HT-29 (cell line): ENCODE results near the gene DPH5. TPM values are rescaled to one million over a fixed set of nuclear protein-coding genes. Genes with fewer than 3 reads are reported as not detected.
"Not testable (repeated sequence)": the region's sequence is repeated elsewhere in the genome, so short reads cannot be mapped to it uniquely, and the experiment has no call there.

Experiments
- DNase-seq: peaks from one replicate; pipeline ENCODE4 v3.0.0-alpha.2; 2015; ENCODE audit warnings: low spot score
- total RNA-seq: library from RNA; depleted of rRNA; stranded (reverse); fragments of >200 nt; shearing (Covaris generic); gene quantifications from 2 replicates; pipeline ENCODE4 v1.2.3, GENCODE V29; 2014

The DPH5 gene
- total RNA-seq, 1 experiment from 2014 or later = 9.5 TPM

DNA sequence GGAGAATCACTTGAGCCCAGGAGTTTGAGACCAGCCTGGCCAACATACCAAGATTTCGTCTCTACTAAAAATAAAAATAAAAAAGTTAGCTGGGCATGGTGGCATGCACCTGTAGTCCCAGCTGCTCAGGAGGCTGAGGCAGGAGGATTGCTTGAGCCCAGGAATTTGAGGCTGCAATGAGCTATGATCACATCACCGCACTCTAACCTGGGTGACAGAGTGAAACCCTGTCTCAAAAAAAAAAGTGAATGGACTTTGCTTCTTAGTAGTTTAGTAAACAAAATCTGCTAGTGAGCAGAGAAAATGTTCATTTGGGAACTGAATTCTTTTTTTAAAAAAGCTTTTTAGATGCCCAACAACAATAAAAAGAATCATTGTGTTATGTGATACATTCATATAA is 6.5 kb upstream of the DPH5 start:
- DNase-seq = not testable (repeated sequence)

DNA sequence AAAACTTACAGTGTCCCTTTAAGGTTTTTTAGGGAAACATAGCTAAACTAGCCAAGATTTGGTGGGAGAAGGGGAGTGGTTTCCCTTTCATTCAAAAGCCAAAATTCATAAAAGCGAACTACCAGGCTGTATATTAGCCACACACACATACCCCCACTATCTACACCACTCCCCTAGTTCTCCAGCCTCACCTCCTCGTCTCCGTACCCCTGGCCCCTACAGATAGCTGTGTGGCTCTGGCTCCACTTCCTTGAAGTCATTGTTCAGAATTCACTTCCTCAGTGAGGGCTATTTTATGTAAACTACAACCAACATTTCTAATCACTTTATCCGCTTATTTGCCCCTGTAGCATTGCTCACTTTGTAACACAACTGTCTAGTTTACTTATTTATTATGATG is 5.3 kb upstream of the DPH5 start:
- DNase-seq = no peak

DNA sequence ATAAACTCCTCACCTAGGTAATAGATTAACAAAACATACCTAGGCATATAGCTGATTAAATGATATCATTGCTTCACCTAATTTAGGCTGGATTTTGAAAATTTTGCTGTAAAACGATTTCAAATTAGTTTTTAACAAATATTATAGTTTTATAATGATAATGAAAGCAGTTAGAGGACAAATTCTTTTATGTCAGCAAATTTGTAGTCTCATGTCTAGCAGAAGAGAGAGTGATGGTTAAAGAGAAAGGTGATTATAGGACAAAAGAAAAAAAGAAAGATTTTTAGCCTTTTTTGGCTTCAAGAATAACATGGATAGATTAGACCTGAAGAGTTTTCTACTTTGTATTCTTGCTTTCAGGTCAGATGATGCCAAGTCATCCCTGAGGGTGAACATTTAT is 3.6 kb upstream of the DPH5 start:
- no peak for DNase-seq

DNA sequence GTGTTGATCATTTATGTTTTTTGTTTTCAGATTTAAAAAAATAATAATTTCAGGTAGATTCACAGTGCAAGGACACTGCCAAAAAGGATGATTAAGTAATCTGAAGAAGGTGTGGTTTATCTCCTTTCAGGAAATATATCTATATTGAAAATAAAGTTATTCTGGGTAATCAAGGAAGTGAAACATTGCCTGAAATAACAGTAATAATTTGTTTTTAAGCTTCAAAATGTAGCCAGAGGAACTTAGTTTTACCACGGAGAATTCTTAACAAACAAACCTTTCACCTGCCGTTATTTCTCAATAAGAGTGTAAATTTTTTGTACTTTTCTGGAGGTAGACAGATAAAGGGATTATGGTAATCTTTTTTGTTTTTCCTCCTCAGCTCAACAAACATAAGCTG is 2.9 kb upstream of the DPH5 start:
- DNase-seq = no peak

DNA sequence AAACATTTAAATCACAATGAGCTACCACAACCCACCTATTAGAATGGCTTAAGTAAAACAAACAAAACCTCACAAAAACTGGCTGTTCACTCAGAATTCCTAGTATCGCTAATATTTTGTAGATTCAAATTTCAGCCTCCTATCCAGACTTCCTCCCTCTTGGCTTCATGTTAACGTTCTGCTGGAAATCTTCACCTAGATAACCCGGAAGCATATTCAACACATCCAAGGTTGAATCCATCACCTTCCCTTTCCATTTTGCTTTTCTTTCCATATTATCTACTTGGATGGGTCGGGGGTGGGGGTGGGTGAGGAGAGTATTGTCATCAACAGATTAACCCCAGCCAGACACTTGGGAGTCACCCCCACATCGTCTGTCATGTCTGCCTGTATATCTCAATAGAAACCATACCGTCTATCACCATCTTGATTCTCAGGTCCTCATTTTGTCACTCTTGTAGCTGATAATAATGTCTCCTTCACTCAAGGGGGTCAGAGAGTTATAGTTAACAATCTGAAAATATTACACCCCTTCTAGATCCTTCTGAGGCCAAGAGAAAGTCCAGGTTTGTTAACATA is 1.7 kb upstream of the DPH5 start:
- DNase-seq = no peak

DNA sequence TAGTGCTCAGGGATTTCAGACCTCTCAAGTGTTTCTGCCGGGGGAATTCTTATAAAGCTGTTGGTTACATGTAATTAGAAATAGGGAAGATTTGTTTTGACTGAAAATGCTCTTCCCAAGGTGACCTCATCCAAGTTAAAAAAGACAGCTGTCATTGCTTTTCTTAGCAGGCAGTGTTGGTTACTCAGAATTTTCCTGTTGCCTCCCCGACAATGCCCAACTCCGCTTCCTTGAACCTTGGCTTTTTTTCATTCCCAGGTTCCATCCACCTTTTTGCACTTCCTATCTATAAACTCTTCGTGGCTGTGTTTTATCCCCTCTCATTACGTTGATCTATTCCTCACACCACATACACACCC is 825 bp upstream of the DPH5 start:
- DNase-seq = no peak

DNA sequence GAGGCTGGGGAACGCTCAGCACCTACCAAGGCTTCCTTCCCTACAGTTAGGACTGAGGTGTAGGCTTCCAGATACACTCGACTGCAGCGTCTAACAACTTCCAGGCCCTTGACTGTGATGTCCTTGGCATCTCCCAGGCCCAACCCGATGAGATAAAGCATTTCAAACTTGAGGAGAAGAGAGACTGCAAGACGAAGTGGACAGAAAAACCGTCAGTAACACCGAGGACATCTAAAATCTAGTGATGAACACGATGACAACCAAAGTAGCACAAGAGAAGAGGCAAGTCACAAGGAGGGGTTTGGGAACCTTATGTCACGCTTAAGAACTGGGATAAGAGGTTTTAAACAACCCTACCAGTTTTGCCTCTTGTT is 314 bp downstream of the DPH5 start:
- no peak for DNase-seq

DNA sequence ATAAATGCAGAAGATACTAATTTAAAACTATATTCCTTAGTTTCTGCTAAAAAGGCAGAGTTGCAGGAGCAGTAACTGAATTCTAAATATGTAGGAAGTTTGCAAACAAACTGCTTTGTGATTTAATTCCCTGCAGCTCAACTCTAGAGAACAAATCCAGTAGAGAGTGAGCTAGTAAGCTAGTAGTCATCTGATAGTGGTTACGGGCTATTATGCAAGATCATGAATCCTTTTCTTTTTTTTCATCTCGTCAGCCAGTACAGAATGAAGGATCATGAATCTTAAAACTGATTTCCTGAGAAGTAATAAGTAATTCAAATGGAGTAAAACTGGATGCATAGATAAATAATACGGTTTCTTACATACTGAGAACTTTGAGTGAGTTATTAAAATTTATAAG is 3.3 kb downstream of the DPH5 start:
- DNase-seq = no peak

DNA sequence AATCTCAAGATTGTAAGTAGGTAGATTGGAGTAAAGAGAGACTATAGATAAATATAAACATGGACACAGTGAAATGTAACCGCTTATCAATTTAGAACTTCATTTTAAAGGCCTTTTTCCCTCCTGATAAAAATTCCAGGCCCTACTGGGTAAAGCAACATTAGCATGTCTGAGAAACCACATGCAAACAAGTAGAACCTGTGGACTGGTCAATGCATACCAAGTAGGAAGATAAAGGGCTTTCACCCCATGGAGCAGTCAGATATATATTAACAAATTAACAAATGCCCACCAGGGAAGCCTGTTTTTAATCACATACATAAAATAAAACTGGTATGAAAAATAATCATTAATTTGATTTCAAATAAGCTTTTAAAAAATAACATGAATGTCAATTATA is 8.1 kb downstream of the DPH5 start:
- no peak for DNase-seq

DNA sequence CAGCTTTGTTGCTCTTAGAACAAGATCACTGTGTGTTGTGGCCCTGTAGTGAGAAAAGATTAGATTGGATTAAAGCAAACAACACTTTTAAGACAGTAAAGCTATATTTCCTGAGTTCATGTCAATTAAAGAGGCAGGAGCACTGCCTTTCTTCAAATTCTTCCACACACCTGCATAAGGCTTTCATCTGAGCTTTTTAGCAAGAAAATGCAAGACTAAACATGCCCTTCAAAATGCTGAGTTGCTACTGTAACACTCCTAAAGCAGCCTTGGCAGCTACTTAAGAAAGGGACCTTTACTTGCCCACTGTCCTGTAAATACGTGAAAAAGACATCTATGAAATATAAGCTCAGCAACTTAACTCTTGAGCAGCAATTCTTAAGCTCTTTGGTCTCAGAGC is 11.8 kb downstream of the DPH5 start:
- no peak for DNase-seq

DNA sequence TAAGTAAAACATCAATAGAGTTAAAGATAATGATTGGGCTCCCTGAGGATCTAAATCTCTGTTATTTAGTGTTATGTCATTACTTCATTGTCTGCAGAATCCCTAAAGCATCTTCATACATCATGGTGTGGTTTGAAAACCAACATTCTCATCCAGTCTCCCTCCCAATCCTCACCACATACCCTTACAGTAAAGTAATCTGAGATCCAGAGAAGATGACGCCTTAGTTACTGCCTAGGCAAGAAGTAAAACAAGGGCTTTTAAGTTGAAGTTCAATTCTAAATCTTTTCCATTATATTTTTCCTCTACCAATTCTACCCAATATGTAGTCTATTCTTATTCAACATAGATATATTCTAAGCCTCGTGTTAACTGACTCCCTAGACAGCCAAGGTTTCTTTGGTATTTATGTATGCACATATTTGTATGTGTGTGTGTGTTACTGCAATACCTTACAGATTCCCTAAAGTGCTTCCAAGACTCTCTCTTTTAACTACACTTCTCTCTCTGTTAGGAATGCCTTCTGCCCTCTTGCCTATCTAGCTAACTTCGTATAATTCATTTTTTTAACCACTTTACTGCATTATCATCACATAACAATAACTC is 17.3 kb downstream of the DPH5 start:
- DNase-seq = no peak

DNA sequence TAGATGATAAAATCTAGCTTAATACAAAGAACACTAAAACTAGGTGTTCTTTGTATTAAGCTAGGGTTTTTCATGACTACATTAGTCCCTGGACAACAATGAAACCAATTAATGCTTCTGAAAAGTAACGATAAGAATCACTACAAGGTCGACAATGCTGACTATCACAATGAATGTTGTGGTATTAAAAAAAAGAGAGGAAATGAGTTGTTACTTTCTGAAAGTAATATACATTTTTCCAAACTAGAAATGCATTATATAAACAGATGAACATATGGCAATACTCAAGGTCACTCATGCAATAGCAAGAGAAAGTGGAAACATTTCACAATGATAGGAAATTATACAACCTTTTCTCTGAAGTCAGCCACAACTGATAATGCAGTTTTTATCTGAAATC is 19.0 kb downstream of the DPH5 start:
- DNase-seq = no peak

DNA sequence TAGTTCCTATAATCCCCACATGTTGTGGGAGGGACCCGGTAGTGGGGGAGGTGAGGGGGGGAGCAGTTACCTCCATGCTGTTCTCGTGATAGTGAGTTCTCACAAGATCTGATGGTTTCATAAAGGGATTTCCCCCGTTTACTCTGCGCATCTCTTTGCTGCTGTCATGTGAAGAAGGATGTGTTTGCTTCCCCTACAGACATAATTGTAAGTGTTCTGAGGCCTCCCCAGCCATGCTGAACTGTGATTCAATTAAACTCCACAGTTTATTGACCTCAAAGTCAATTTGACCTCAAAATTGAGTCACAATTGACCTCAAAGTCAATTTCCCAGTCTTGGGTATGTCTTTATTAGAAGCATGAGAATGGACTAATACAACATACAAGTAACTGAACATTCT is 19.7 kb downstream of the DPH5 start:
- DNase-seq = no peak

DNA sequence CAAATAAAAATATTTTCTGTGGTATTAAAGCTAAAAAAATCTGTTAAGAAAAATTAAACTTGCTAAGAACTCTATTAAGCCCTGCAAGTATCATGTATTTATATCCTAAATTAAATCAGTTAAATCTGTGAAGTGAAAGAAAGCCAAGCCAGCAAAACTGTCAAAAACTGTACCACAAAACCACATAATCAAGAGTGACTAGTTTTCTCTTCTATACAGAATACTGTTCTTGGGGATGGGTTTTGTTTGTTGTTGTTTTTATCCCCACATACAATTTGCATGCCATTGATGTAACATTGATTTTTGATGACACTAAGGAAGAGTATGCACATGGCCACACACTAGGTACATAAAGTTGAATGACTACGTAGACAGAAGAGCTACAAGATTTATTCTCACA is 20.4 kb downstream of the DPH5 start:
- no peak for DNase-seq

DNA sequence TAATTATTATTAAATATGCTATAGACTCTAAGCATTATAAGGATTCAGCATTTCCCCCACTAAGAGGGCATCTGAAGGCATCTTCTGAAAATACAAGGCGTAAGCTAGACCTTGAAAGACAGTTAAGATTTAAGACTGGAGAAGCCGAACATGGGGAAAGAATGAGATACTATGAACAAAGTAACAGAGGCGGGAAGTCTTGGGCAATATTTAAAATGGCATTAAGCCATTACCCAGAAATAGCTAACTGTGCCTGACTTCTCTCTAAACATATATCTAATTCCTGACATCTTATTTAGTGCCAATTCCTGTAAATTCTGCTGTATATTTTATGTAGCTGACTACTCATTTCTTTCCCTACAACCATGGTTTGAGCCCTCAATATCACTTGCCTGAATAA is 20.9 kb downstream of the DPH5 start:
- no peak for DNase-seq

DNA sequence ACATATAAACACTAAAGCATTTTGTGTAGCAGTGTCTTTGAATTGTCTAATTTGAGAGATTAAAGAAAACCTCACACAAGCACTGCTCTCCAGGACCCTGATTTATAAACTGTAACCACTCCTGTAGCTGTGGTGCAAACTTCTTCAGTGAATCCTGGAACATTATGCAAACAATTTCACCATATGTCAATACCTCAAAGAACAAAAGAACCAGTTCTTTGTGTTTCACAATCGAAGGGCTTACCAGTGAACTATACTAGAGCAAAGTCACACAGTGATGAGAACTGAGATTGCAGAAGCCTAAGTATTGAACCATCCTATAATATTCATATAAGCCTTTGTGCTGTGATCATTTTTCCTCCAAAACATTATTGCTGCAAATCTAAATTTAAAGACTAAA is 21.5 kb downstream of the DPH5 start:
- DNase-seq = peak; percentile 6

DNA sequence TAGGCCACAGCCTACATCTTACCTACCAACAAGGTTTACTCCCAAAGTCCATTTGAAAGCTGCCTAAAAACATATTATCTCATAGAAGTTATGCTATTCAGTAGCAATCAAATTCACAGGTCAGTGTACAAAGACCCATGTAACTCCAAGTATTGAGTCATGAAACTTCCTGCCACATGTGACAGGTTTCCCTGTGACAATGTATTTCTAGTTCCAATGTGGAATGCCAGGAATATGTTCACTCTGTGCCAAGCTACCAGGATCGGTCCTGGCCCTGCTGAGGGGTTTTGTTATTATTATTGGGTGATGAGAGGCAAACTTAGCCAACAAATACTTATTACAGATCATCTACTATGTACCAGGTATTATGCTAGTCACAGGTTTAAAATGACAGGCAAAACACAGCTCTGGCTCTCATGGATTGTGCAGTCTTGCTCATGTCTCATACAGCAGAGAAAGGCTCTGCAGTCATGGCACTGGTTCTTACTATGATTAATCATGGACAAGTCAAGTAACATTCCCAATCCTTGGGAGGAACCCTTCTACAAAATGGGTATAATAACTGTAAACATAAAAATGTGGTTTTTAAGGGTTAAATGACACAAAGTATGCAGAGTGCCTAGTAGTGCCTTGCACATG is 22.5 kb downstream of the DPH5 start:
- no peak for DNase-seq

DNA sequence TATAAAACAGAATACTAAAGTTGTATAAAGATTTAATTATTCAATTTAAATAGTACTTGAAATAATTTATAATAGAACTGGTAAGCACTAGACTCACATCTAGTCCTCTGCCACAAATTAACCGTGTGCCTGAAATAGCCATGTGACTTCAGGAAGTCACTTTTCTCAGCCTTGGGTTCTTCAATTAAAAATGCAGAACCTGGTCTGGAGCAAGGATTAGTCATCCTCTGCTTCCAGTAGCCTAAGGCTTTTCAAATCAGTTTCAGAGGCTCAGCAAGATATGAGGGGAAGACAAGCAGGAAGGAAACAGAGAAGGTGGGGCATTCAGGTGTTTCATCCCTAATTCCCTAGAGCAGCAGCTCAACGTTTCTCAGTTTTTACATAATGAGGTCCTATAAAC is 23.0 kb downstream of the DPH5 start:
- no peak for DNase-seq

DNA sequence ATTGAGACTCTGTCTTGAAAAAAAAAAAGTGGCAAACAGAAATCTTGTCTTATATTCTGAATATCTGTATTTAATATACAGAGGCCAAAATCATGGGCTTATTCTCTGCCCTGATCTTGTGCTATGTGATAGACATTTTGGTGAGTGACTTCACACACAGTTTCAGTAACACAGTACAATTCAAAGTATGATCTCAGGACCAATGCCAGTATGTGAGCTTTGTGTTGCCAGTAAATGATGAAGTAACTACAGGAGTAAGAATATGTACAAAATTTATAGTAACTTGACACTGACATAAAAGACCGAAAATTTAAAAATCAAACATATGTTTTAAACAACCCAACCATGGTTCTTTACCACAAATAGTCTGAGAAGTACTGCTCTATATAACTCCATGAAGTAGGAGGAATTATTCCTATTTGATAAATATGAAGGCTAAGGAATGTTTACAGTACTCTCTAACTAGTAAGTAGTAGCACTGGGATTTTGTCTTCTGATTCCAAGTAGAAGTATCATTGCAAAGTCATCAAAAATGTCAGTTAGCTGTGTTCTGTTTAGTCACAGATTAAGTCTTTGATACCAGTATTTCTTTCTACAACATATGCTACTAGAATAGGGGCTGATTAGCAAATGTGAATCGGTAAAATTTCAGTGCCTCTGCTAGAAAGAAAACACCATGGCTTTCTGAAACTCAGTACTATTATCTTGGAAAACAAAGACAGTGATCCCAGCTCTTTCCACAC is 25.3 kb downstream of the DPH5 start:
- no peak for DNase-seq

DNA sequence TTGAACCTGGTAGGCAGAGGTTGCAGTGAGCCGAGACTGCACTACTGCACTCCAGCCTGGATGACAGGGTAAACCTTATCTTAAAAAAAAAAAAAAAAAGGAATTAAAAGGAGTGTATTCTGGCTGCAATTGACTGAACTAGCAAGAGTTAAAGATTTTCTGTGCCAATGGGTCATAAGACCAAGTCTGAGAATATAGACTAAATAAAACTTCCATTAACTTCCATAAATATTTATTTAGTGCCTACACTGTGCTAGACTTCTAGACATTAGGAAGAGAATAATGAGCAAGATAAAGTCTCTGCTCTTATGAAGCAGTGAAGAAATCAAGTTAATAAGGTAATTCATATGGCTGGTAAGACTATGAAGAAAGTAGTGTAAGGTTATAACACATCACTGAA is 27.2 kb downstream of the DPH5 start:
- DNase-seq = no peak

DNA sequence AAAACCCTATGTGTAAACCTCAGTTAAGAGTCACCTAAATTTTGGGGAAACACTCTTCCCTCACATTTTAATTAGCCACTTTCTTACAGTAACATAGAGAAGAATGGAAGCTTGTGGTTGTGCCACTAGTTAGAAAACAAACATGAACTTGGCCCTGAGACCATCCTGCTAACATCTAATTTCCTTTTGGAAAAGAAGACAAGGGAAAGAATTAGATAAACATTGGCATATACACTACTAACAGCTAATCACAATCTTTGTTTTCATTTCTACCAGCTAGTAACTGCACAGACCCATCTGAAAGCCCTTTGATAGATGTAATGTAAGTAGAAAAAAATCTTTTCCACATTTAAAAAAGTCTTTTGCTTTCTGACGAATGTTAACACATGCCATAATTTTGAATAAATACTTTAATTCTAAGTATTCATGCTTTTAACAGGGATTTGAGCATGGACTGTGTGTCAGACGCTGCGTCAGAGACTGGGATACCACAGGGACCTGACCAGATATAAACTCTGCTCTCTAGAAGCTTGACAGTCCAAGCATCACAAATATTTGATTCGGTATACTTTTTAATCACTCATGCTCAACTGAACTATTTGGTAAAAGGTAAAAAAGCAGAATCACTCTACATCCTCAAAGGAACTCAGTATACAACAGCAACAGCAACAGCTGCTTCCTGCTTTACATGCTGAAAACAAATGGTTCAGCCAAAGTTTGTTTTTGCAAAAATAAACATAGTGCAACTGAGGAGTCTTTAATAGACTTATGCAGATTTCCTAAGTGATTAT is 30.2 kb downstream of the DPH5 start:
- DNase-seq = no peak
